ENCODE results near the gene NUTM2D. TPM values are rescaled to one million over a fixed set of nuclear protein-coding genes. Genes with fewer than 3 reads are reported as not detected.
"Not testable (repeated sequence)": the region's sequence is repeated elsewhere in the genome, so short reads cannot be mapped to it uniquely, and the experiment has no call there.

NUTM2D gene, protein sequence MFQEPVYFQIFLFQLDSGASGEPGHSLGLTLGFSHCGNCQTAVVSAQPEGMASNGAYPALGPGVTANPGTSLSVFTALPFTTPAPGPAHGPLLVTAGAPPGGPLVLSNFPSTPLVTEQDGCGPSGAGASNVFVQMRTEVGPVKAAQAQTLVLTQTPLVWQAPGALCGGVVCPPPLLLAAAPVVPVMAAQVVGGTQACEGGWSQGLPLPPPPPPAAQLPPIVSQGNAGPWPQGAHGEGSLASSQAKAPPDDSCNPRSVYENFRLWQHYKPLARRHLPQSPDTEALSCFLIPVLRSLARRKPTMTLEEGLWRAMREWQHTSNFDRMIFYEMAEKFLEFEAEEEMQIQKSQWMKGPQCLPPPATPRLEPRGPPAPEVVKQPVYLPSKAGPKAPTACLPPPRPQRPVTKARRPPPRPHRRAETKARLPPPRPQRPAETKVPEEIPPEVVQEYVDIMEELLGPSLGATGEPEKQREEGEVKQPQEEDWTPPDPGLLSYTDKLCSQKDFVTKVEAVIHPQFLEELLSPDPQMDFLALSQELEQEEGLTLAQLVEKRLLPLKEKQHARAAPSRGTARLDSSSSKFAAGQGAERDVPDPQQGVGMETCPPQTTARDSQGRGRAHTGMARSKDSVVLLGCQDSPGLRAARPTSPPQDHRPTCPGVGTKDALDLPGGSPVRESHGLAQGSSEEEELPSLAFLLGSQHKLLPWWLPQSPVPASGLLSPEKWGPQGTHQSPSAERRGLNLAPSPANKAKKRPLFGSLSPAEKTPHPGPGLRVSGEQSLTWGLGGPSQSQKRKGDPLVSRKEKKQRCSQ
- 1.0 TPM for polyA plus RNA-seq (2012; ENCODE audit: insufficient read depth, insufficient read length, low read depth)

DNA sequence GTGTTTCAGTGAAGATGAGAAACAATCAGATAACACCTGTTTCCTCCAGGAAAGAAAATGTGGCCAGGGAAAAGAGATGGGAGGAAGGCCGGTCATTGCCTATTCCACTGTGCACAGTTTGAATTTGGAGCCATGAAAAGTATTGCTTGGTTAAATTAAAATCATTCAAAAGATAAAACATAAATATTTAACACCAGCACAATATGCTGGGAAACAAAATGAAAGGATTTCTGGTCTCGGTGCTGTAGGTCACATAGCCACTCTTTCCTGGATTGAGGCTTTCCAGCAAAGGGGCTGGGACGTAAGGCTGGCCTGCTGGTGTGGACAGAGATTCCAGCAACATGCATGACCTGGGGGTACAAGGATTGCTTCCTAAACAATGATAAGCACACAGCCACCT lies at the start of gene NUTM2D:
NUTM2D (plus strand) TSS at position 301 of the 400 bp plus-strand sequence. CDS start 522 bp downstream, outside the sequence.
- not testable (repeated sequence) for H3K27me3 ChIP-seq; DNase-seq; H3K4me3 ChIP-seq (ENCODE audit: low read depth, low read length); H3K36me3 ChIP-seq; H3K9me3 ChIP-seq; H3K4me1 ChIP-seq

DNA sequence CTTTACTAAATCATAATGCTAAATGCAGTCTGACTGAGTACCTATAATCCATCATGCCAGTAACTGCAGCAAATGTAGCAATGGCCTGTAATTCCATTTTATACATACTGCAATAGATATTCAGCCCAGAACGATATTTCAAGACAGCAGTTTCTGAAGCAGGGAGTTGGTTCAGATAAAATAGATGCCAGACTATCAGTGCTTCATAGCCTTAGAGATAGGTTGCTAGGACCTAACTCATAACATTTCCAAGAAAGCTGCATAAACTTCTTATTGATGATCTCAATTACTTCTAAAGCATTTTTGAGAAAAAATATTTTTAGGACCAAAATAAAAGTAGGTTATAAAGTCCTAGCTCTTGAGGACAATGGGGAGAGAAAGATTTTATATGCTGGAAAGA lies 48.8 kb upstream of the NUTM2D start:
- DNase-seq; H3K9me3 ChIP-seq; H3K4me3 ChIP-seq (ENCODE audit: low read depth, low read length); H3K27me3 ChIP-seq; H3K4me1 ChIP-seq; H3K36me3 ChIP-seq: not testable (repeated sequence)

DNA sequence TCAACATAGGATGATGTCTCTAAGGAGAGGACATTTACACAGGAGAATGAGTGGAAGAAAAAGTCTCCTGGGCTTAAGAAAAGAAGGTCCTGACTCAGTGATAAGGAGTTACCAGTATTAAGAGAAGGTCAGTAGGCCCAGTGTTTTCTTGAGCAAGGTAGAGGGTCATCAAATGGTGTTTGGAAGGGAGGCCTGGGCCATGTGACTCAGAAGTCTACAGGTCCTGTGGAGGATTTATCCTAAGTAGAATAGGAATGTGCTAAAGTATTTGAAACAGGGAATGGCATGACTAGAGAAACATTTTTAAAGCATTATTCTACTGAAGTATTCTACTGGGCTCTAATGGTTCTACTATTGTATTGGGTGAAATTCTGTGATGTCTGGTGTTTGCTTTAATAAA lies 47.9 kb upstream of the NUTM2D start:
- not testable (repeated sequence) for DNase-seq, H3K9me3 ChIP-seq

DNA sequence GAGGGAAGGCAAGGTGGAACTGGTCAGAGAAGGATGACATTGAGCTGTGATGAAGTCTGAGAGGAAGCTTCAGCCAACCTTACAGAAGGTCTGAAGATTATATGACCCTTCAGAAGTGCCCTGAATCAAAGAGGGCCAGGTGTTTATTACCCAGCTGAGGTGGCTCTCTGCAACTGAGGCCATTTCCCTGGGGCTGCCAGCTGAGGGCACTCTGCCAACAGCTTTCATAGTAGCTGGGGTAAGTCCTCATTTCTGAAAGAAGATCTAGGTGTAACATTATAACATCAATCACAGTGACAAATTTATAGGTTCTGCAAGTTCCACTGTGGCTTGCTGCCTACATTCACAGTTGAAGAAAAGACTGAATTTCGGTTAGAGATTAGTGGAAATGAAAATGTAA lies 46.0 kb upstream of the NUTM2D start:
- not testable (repeated sequence) for DNase-seq; H3K36me3 ChIP-seq; H3K4me1 ChIP-seq; H3K27me3 ChIP-seq; H3K9me3 ChIP-seq; H3K4me3 ChIP-seq (ENCODE audit: low read depth, low read length)

More for the DNA sequence above, 47.9 kb upstream of the NUTM2D start:
- not testable (repeated sequence) for H3K4me1 ChIP-seq; H3K4me3 ChIP-seq (ENCODE audit: low read depth, low read length); H3K27me3 ChIP-seq; H3K36me3 ChIP-seq

DNA sequence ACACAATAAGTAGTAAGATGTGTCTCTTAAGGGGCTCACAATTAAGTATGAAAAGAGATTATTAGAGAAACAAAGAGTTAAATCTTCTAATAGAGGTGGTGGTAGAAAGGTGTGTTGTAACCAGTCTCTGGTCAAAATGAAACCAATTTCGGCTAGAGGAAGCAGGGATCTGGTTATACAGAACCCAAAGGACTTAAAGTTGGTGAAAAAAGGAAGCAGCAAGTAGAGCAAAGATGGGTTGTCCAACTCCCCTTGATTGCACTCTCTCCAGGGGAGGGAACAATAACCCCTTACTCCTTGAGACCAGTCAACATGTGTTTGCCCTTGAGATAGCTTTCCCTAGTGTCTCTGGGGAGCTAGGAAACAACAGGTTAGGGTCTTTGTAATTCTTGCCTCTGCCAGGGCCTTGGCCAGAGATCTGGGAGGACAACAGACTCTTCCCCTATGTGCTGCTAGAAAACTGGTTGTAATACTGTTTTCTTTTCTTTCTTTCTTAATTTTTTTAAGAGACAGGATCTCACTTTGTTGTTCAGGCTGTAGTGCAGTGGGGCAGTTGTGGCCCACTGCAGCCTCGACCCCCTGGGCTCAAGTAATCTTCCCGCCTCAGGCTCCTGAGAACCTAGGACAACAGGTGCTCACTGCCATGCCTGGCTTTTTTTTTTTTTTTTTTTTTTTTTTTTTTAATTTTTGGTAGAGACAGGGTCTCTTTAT lies 43.7 kb upstream of the NUTM2D start:
- H3K4me1 ChIP-seq; DNase-seq; H3K36me3 ChIP-seq; H3K27me3 ChIP-seq; H3K9me3 ChIP-seq; H3K4me3 ChIP-seq (ENCODE audit: low read depth, low read length): not testable (repeated sequence)

DNA sequence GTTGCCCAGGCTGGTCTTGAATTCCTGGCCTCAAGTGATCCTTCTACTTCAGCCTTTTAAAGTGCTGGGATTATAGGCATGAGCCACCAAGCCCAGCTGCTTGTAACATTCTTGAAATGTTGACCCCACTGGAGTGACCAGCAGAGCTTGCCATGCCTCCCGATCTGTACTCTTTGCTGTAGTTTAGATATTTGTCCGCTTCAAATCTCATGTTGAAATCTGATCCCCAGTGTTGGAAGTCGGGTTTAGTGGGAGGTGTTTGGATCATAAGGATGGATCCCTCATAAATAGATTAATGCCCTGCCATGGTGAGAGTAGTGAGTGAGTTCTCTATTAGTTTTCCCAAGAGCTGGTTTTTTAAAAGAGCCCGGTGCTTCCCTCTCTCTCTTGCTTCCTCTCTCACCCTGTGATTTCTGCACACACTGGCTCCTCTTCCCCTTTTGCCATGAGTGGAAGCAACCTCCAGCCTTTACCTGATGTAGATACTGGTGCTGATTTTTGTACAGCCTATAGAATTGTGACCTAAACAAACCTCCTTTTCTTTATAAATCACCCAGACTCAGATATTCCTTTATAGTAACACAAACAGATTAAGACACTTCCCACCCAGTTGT lies 43.1 kb upstream of the NUTM2D start:
- not testable (repeated sequence) for H3K4me3 ChIP-seq (ENCODE audit: low read depth, low read length); H3K27me3 ChIP-seq; H3K4me1 ChIP-seq; H3K36me3 ChIP-seq; DNase-seq; H3K9me3 ChIP-seq

DNA sequence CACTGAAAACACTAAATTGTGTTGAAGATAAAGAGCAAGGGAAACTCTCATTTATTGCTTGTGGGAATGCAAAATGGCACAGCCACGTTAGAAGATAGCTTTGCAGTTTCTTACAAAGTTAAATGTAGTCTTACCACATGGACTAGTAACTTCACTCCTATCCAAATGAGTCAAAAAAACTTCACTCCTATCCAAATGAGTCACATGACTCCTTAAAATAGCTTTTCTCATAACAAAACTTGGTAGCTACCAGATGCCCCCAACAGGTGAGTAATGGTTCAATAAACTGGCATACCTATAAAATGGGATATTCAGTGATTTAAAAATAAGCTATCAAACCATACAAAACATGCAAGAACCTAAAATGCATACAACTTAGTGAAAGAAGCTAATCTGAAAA lies 36.0 kb upstream of the NUTM2D start:
- not testable (repeated sequence) for H3K4me1 ChIP-seq; H3K36me3 ChIP-seq; H3K4me3 ChIP-seq (ENCODE audit: low read depth, low read length); H3K9me3 ChIP-seq; DNase-seq; H3K27me3 ChIP-seq

DNA sequence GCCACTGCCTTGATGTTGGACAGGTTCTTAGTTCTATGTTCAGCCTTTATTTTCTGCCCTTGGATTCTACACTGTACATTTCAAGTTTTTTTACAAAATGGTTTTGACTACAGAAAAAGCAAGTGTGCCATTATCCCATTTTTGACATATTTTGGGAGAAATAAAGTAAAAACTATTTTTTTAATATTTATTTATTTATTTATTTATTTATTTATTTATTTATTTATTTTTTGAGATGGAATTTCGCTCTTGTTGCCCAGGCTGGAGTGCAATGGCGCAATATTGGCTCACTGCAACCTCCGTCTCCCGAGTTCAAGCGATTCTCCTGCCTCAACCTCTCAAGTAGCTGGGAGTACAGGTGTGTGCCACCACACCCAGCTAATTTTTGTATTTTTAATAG lies 33.0 kb upstream of the NUTM2D start:
- DNase-seq; H3K4me1 ChIP-seq; H3K27me3 ChIP-seq; H3K9me3 ChIP-seq; H3K36me3 ChIP-seq; H3K4me3 ChIP-seq (ENCODE audit: low read depth, low read length): not testable (repeated sequence)

DNA sequence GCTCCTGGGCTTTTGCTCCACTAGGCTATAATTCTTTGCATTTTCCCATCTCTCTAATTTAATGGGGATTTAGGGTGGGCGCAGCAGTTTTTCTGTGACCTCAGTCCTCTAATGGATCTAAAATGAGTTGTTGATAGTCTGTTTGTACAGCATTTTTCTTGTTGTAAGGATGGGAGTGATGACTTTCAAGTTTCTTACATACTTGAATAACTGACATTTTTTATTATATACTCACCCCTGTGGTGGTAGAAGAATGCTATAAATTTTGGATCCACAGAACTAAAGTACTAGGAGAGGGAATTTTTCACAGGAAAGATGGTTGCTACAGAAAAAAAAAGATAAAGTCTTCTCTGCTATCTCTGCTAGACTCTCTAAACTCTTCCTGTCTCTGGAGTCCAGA lies 29.6 kb upstream of the NUTM2D start:
- DNase-seq; H3K36me3 ChIP-seq; H3K4me1 ChIP-seq; H3K9me3 ChIP-seq; H3K27me3 ChIP-seq; H3K4me3 ChIP-seq (ENCODE audit: low read depth, low read length): not testable (repeated sequence)

DNA sequence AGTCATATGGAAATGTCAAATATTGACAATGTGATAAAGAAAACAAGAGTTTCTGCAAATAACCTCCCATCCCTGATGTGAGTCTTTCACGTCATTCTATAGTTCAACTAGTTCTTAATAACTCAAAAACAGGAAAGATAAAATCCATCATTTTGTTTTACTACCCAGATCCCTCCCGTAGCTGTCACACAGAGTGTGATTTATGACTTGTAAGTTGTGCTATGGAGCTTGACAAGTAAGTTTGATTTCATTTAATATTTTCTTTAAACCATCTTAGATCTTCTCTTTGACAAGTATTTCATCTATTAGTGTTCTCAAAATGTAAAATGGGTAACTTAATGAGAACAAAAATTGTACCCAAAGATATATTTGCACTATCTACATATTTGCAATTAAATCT lies 28.4 kb upstream of the NUTM2D start:
- H3K9me3 ChIP-seq; DNase-seq; H3K4me1 ChIP-seq; H3K4me3 ChIP-seq (ENCODE audit: low read depth, low read length); H3K36me3 ChIP-seq; H3K27me3 ChIP-seq: not testable (repeated sequence)

DNA sequence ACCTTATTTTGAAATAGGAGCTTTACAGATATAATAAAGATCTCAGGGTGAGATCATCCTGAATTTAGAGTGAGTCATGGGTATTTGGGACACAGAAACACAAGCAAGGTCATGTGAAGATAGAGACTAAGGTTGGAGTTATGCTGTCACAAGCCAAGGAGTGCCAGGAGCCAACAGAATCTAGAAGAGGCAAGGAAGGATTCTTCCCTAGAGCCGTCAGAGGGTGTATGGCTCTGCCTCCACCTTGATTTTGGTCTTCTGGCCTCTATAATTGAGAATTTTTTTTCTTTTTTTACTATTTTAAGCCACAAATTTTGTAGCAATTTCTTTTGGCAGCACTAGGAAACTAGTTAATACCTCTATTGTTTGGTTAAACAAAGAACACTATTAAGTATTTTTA lies 24.9 kb upstream of the NUTM2D start:
- H3K9me3 ChIP-seq; H3K27me3 ChIP-seq; H3K4me1 ChIP-seq; DNase-seq; H3K4me3 ChIP-seq (ENCODE audit: low read depth, low read length); H3K36me3 ChIP-seq: not testable (repeated sequence)

DNA sequence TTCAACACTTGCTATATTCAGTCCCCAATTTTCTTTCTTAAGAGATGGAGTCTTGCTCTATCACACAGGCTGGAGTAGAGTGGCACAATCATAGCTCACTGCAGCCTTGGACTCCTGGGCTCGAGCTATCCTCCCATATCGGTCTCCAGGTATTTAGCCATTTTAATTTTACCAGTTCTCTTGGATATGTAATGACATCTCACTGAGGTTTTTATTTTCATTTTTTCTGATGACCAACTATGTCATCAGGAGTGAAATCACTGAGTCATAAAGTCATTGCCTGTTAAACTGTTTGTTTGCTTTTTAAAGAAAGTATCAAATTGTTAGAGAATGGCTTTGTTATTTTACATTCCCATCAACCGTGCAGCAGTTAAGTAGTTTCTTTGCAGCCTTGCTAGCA lies 17.1 kb upstream of the NUTM2D start:
- H3K9me3 ChIP-seq; H3K4me3 ChIP-seq (ENCODE audit: low read depth, low read length); H3K36me3 ChIP-seq; H3K4me1 ChIP-seq; DNase-seq; H3K27me3 ChIP-seq: not testable (repeated sequence)

DNA sequence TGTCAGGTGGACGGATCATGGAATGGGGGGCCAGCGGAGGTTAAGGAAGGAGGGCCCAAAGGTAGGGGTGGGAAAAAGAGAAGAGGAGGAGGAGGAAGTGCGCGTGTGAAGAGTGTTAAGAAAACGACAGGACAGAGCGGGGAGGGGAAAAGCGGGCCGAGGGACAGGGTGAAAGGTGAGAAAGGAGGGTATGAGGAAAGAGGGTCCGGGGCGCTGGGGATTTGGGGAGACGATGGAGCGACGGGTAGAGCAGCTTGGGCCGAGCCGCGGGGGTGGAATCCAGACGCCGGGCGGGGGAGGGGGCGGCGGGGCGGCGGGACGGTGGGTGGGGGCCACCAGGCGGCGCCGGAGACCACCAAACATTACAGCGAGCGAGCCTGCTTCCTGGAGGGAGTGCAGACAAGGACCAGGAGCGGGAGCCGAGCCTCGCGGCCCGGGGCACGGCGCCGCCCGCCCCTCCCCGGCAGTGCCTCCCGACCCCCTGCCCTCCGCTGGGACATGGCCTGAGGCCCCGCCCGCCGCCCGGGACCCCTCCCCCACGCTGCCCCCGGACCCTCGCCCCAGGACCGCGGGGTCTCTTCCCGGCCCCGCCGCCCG lies 15.9 kb upstream of the NUTM2D start:
- peak overlapping the region; percentile 41 for H3K4me3 ChIP-seq (ENCODE audit: low read depth, low read length)
- H3K27me3 ChIP-seq = not testable (repeated sequence)

DNA sequence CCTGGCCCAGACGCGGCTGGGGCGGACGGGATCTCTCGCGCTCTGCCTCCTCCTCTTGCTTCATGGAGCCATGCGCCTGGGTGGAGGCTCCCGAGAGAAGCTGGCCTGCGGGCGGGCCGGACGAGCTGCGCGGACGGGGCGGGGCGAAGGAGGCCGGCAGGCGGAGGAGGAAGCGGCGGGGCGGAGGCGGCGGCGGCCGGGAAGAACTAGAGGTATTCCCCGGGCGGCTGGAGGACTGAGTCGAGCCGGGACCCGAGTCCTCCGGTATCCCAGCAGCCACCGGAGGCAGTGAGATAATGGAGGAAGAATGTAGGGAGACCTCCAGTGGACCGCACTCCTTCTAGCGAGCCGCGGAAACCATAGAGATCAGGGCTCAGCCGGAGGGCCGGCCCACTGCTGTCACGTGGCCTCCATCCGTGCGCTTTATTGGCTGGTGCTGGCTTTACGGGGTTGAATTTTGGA lies 15.3 kb upstream of the NUTM2D start:
- peak; percentile 73 for DNase-seq
- not testable (repeated sequence) for H3K27me3 ChIP-seq, H3K9me3 ChIP-seq, H3K36me3 ChIP-seq, H3K4me1 ChIP-seq
- H3K4me3 ChIP-seq (ENCODE audit: low read depth, low read length) = peak overlapping the region; percentile 44

More for the DNA sequence above, 15.9 kb upstream of the NUTM2D start:
- DNase-seq, H3K9me3 ChIP-seq, H3K36me3 ChIP-seq, H3K4me1 ChIP-seq: not testable (repeated sequence)

All from BE2C (cell line).